ENCODE measurements around the gene MECP2.
"Not testable (repeated sequence)": the region's sequence is repeated elsewhere in the genome, so short reads cannot be mapped to it uniquely, and the experiment has no call there.

MECP2 gene

GRCh38 chrX:154097589-154098541 is at the start of gene MECP2:
Gene MECP2, minus strand, starts transcription at chrX:154097717.
- DNase-seq = peak; percentile 77

GRCh38 chrX:154144010-154144409 is 46.5 kb upstream of the MECP2 start, which contains the start of gene OPN1LW:
Gene OPN1LW, plus strand, starts transcription at chrX:154144243. Its CDS starts 41 bp downstream, at chrX:154144284.
- not testable (repeated sequence) for DNase-seq

GRCh38 chrX:154142950-154143745 is 45.6 kb upstream of the MECP2 start:
- no peak for DNase-seq

- no peak for DNase-seq
These were observed 44.9 kb upstream of the MECP2 start for GRCh38 chrX:154142386-154142785.

GRCh38 chrX:154140742-154141141 is 43.2 kb upstream of the MECP2 start:
- no peak for DNase-seq

GRCh38 chrX:154140206-154140605 is 42.7 kb upstream of the MECP2 start:
- no peak for DNase-seq

GRCh38 chrX:154138857-154139256 is 41.3 kb upstream of the MECP2 start:
- DNase-seq = no peak

- DNase-seq = peak; percentile 65
These were observed 39.2 kb upstream of the MECP2 start for GRCh38 chrX:154136627-154137161.

GRCh38 chrX:154135458-154136229 is 38.1 kb upstream of the MECP2 start:
- no peak for DNase-seq

GRCh38 chrX:154132366-154132765 is 34.8 kb upstream of the MECP2 start:
- DNase-seq = no peak

GRCh38 chrX:154131955-154132354 is 34.4 kb upstream of the MECP2 start:
- DNase-seq = no peak

GRCh38 chrX:154126101-154126500 is 28.6 kb upstream of the MECP2 start:
- no peak for DNase-seq

- no peak for DNase-seq
These were observed 28.0 kb upstream of the MECP2 start for GRCh38 chrX:154125391-154126040.

- DNase-seq = no peak
These were observed 26.0 kb upstream of the MECP2 start for GRCh38 chrX:154123241-154124219.

GRCh38 chrX:154121961-154122360 is 24.4 kb upstream of the MECP2 start:
- no peak for DNase-seq

- no peak for DNase-seq
These were observed 23.7 kb upstream of the MECP2 start for GRCh38 chrX:154121207-154121606.

- no peak for DNase-seq
These were observed 23.1 kb upstream of the MECP2 start for GRCh38 chrX:154120567-154120966.

- DNase-seq = no peak
These were observed 20.0 kb upstream of the MECP2 start for GRCh38 chrX:154117566-154117965.

GRCh38 chrX:154116426-154117211 is 19.1 kb upstream of the MECP2 start:
- DNase-seq = no peak

- no peak for DNase-seq
These were observed 18.2 kb upstream of the MECP2 start for GRCh38 chrX:154115750-154116149.
